ENCODE measurements around the gene CHRNG.
"Not testable (repeated sequence)": the region's sequence is repeated elsewhere in the genome, so short reads cannot be mapped to it uniquely, and the experiment has no call there.

Gene CHRNG

GRCh38 chr2:232528746-232529460 lies 10.6 kb upstream of the CHRNG start:
- no peak for DNase-seq

DNA sequence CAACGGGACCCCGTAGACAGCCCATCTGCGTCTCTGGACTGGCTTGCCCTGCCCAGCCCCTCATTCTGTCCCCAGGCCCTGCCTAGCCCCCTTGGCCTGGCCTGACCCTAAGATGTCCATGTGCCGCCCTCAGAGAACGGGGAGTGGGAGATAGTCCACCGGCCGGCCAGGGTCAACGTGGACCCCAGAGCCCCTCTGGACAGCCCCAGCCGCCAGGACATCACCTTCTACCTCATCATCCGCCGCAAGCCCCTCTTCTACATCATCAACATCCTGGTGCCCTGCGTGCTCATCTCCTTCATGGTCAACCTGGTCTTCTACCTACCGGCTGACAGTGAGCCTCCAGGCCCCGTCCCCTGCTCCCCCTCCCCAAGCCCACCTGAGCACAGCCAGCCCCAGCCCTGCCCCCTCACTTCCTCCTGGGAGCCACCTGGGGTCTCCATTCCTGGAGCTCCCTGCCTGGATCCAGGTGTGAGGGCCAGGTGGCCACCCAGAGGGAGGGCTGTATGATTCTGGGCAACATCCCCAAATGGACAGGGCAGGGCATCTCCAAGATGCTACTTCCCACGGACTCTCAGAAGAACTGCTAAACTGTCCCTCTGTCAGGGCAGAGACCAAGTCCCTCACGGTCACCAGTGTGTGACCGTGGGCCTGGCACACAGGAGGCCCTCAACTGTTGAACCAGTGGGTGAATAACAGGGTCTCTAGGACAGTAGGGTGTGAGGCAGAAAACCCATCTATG lies 9.5 kb upstream of the CHRNG start:
- DNase-seq: no peak

DNA sequence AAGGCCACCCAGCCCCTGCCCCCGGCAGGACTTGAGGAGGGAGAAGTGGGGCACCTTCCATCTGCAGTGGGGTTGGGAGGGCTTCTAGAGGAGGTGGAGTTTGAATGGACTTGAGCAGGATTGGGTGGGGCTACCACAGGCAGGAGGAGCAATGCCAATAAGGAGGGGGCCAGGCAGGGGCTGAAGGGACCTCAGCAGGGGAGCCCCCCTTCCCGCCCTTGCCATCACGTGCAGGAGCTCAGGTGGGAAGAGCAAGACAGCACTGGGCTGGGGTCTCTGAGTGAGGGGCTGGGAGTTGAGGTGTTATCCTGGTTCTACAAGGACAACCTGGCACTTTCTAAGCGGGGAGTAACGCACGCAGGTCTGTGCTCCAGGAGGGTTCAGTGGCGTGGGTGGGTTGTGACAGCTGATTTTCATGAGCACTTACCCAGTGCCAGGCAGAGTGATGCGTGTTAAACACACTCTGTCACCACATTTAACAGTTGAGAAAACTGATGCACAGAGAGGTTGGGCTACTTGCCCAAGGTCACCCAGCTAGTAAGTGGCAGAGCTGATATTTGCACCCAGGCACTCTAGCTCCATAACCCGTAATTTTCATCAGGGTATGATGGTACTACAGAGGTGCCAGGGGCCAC lies 8.7 kb upstream of the CHRNG start:
- no peak for DNase-seq

DNA sequence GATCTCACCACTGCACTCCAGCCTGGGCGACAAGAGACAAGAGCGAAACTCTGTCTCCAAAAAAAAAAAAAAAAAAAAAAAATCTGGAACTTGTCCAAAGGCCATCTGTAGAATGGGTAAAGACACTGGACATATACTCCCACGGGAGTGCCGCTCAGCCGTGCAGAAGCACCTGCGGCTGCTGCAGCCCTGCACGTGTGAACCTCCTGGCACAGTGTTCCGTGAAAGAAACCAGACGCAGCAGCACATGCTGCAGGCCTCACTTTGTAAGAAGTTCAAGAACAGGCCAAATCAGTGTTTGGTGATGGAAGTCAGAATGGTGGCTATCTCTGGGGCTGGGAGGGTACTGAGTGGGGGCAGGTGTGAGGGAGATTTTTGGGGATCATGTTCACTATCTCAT lies 7.1 kb upstream of the CHRNG start:
- DNase-seq: no peak

DNA sequence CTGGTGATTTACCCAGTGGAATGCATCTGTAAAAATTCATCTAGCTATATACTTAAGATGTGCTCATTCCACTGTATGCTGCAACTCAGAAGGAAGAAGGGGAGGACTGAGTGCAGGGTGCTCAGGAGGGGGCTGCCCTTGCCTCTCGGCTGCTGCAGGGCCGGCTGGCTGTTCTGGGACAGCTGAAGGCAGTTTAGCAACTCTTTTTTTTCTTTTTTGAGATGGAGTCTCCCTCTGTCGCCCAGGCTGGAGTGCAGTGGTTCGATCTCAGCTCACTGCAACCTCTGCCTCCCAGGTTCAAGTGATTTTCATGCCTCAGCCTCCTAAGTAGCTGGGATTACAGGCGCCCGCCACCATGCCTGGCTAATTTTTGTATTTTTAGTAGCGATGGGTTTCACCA lies 6.7 kb upstream of the CHRNG start:
- not testable (repeated sequence) for DNase-seq

DNA sequence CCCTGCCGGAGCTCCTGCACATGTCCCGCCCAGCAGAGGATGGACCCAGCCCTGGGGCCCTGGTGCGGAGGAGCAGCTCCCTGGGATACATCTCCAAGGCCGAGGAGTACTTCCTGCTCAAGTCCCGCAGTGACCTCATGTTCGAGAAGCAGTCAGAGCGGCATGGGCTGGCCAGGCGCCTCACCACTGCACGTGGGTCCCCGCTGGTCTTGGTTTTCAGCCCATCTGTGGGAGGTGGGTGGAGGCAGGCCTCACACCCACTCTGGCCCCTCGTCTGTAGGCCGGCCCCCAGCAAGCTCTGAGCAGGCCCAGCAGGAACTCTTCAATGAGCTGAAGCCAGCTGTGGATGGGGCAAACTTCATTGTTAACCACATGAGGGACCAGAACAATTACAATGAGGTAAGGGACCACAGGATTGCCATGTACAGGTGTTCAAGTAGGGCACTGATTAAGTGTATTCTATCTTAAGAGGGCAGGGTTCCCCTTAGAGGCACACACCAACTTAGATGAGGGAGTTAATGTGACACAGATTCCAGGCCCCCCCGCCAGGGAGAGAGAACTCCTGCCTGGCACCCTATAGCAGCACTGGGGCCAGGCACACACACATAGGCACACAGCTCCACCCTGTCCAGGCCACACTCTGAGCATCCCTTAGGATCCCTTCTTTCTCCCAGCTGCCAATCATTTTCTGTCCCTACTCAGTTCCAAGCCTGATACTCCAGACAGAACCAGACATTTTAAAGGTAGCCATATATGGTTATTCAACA lies 5.4 kb upstream of the CHRNG start:
- no peak for DNase-seq

GRCh38 chr2:232534940-232535651 lies 4.4 kb upstream of the CHRNG start:
- DNase-seq: no peak

- DNase-seq: no peak
Measured at GRCh38 chr2:232535761-232536530, 3.5 kb upstream of the CHRNG start.

DNA sequence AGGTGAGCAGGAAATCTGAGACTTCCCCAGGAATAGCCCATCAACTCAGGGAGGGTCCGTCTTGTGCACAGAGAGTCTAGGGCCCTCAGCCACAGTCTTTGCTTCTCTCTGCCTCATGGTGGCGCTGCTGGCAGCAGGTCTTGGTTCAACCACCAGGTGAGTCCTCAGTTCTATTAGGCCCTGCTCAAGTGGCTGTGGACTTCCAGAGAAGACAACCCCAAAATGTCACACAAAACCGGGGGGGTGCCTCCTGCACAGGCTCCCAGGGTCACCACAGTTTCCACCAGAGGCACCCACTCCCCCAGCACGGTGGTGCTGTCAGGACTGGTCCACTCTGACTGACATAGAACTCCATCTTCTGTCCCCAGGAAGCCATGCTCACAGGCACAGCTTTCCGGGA lies 2.4 kb upstream of the CHRNG start:
- DNase-seq: no peak

- DNase-seq: no peak
Measured at GRCh38 chr2:232537499-232537898, 2.0 kb upstream of the CHRNG start.

GRCh38 chr2:232538671-232539070 lies 821 bp upstream of the CHRNG start:
- DNase-seq: no peak

DNA sequence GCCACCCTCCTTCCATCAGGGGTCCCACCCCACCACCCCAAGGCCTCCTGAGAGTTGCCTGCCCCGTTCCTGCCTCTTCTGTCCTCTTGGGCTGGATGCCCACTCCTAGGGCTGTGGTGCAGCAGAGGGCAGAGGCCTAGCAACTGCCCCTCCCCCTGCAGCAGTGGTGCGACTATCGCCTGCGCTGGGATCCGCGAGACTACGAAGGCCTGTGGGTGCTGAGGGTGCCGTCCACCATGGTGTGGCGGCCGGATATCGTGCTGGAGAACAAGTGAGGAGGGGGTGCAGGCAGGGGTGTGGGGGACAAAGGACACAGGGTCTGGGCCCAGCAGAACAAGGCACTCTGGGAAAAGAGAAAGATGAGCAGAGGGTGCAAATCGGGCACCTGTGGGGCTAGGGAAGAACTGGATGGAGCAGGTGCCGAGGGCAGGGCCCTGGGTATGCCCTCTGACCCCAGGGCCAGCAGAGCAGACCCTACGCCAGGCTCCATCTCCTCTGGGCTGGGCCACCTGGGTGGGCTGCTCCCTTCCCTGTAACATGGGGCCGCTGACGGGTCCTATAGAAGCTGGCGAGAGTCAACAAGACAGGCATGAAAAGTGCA lies 1.0 kb downstream of the CHRNG start:
- DNase-seq: no peak

DNA sequence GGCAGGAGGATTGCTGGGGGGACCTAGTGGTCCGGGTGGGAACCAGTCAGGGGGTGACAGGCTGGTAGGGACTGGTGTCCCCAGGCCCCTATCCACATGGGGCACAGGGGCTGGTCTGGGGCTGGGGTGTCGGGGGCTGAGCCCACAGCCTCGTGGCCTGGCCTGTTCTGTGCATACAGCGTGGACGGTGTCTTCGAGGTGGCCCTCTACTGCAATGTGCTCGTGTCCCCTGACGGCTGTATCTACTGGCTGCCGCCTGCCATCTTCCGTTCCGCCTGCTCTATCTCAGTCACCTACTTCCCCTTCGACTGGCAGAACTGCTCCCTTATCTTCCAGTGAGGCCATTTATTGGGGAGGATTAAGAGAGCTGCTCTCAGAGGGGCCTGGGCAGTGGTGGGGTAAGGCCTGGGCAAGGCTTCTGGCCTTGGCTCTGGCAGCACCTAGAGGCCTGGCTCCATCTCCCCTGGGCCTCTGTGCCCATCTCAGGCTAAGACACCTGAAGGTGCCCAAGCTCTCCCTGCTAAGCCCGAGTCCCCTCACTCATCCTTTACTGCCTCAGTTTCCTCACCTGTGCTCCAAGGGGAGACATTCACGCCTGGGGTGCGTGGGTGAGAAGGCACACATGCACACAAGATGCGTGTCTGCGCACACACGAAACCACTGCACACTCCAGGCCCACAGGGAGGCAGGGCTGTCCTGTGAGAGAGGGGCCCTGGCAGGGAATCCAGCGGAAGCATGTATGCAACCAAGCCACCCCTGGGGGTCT lies 1.9 kb downstream of the CHRNG start:
- DNase-seq: no peak

- DNase-seq: no peak
Measured at GRCh38 chr2:232541961-232542714, 2.6 kb downstream of the CHRNG start.

DNA sequence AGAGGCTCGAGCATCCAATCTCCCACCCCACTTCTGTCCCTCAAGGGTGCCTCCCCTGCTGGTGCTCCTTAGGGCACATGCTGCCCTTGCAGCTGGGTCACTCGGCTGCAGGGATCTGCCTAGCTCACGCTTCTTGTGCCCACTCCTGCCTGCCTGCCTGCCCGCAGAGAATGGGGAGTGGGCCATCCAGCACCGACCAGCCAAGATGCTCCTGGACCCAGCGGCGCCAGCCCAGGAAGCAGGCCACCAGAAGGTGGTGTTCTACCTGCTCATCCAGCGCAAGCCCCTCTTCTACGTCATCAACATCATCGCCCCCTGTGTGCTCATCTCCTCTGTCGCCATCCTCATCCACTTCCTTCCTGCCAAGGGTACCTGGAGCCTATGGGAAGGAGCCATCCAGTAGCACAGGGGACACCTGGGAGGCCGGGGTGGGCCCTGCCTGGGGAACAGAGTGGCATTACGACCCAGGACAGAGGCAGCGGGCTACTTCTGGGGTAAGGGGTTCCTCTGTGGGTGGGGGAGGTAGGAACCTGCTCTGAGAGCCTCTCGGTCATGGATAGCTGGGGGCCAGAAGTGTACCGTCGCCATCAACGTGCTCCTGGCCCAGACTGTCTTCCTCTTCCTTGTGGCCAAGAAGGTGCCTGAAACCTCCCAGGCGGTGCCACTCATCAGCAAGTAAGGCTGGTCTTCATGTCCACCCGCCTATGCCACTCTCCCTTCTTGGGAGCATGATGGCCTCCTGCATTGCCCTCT lies 3.4 kb downstream of the CHRNG start:
- DNase-seq: no peak

- no peak for DNase-seq
Measured at GRCh38 chr2:232543491-232543890, 4.0 kb downstream of the CHRNG start.

DNA sequence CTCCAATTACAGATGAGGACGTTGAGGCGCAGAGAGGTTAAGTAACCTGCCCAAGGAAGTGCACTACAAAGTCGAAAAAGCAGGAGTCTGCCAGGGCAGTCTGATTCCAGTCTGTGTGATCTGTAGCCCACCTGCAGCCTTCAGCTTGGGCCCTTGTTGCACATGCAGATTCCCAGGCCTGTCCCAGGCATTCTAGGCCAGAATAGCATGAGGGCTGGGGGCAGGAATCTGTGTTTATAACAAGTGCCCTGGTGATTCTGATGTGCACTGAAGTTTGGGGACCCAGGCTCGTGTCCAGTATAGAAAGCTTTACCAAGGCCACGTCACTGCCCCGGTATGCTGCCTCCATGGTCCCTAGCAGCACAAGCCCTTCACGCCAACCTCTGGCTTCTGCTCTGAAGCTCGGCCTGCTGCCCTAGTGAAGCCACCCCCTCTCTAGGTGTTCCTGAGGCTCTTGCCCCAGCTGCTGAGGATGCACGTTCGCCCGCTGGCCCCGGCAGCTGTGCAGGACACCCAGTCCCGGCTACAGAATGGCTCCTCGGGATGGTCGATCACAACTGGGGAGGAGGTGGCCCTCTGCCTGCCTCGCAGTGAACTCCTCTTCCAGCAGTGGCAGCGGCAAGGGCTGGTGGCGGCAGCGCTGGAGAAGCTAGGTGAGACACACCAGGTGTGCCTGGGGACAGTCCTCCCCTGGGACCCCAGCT lies 4.6 kb downstream of the CHRNG start:
- no peak for DNase-seq

DNA sequence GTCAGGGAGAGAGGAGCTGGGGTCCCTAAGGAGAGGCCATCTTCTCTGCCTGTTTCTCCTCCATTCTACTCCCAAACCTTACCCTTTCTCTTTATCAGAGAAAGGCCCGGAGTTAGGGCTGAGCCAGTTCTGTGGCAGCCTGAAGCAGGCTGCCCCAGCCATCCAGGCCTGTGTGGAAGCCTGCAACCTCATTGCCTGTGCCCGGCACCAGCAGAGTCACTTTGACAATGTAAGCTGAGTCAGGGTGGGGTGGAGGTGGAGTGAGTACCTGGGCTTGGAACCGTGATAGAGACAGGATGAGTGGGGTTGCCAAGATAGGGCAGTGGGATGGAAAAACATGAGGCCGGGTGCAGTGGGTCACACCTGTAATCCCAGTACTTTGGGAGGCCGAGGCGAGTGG lies 5.2 kb downstream of the CHRNG start:
- DNase-seq: no peak

All from activated CD4-positive, CD25-positive, alpha-beta regulatory T cell (primary cell).